DMS114 treated with DMSO at 0.1 percent for 48 hours (cell line): ENCODE results near the gene PTEN.
"Not testable (repeated sequence)": the region's sequence is repeated elsewhere in the genome, so short reads cannot be mapped to it uniquely, and the experiment has no call there.

Experiments used
- DNase-seq: peaks from one replicate; lab custom pipeline; 2025; ENCODE audit not compliant: unreplicated experiment; lab: John Stamatoyannopoulos, UW

Gene PTEN

GRCh38 chr10:87869773-87870551, 6.5 kb downstream of the PTEN start:
- DNase-seq = no peak

- DNase-seq = no peak
Measured at GRCh38 chr10:87872828-87873227, 9.4 kb downstream of the PTEN start.

- no peak for DNase-seq
Measured at GRCh38 chr10:87873656-87874055, 10.2 kb downstream of the PTEN start.

GRCh38 chr10:87875929-87876571, 12.6 kb downstream of the PTEN start:
- no peak for DNase-seq

GRCh38 chr10:87878664-87879459, 15.4 kb downstream of the PTEN start:
- no peak for DNase-seq

- DNase-seq = no peak
Measured at GRCh38 chr10:87880336-87880735, 16.9 kb downstream of the PTEN start.

GRCh38 chr10:87881373-87882059, 18.1 kb downstream of the PTEN start:
- not testable (repeated sequence) for DNase-seq

GRCh38 chr10:87882555-87883294, 19.3 kb downstream of the PTEN start:
- DNase-seq = no peak

GRCh38 chr10:87886635-87887034, 23.2 kb downstream of the PTEN start:
- no peak for DNase-seq

- no peak for DNase-seq
Measured at GRCh38 chr10:87887146-87887545, 23.7 kb downstream of the PTEN start.

- DNase-seq = no peak
Measured at GRCh38 chr10:87887548-87888289, 24.3 kb downstream of the PTEN start.

- DNase-seq = no peak
Measured at GRCh38 chr10:87895430-87895829, 32.0 kb downstream of the PTEN start.

GRCh38 chr10:87896216-87896615, 32.8 kb downstream of the PTEN start:
- DNase-seq = no peak

- DNase-seq = not testable (repeated sequence)
Measured at GRCh38 chr10:87897957-87898356, 34.5 kb downstream of the PTEN start.

GRCh38 chr10:87903396-87903795, 40.0 kb downstream of the PTEN start:
- DNase-seq = not testable (repeated sequence)

- no peak for DNase-seq
Measured at GRCh38 chr10:87913156-87913921, 49.9 kb downstream of the PTEN start.

GRCh38 chr10:87915406-87915805, 52.0 kb downstream of the PTEN start:
- DNase-seq = no peak

GRCh38 chr10:87915989-87916388, 52.6 kb downstream of the PTEN start:
- no peak for DNase-seq

- DNase-seq = no peak
Measured at GRCh38 chr10:87916515-87916914, 53.1 kb downstream of the PTEN start.
